Sigmoid colon (tissue), 7 donors: ENCODE results near the gene RIC1. TPM values are rescaled to one million over a fixed set of nuclear protein-coding genes. Genes with fewer than 3 reads are reported as not detected.

Experiments
- DNase-seq: peaks from one replicate; pipeline ENCODE4 v3.0.0-alpha.2; 2019
- H3K27ac ChIP-seq, 4 donors: fragments of 200-600 bp; sonication (generic); one replicate each; pipeline ENCODE4 v1.5.1; 2016 to 2019; ENCODE audit warnings: mild to moderate bottlenecking in 1 of 4
- H3K27me3 ChIP-seq, 3 donors: fragments of 200-600 bp; sonication (generic); one replicate each; pipeline ENCODE4 v1.5.1; 2019; ENCODE audit warnings: mild to moderate bottlenecking in 1 of 3
- H3K36me3 ChIP-seq, 4 donors: fragments of 200-600 bp; sonication (generic); one replicate each; pipeline ENCODE4 v1.5.1; 2016 to 2019
- H3K4me1 ChIP-seq, 4 donors: fragments of 200-600 bp; sonication (generic); one replicate each; pipeline ENCODE4 v1.5.1; 2017 to 2019
- H3K4me3 ChIP-seq, 4 donors: fragments of 200-600 bp; sonication (generic); one replicate each; pipeline ENCODE4 v1.5.1; 2017 to 2019; ENCODE audit warnings: mild to moderate bottlenecking in 2 of 4, moderate library complexity in 1 of 4
- H3K9me3 ChIP-seq, 4 donors: fragments of 200-600 bp in 3 of 4; sonication (generic) in 3 of 4; one replicate each; pipeline versions ENCODE4 v1.5.1 to v1.6.1; 2013 to 2019
- CTCF ChIP-seq, 4 experiments: fragments of 450-650 bp in 3 of 4; fragments of 200-600 bp in 1 of 4; IDR thresholded peaks; one replicate each; pipeline ENCODE4 v1.5.1; 2016 to 2019; ENCODE audit warnings: antibody characterized with exemption in 4 of 4, mild to moderate bottlenecking in 3 of 4, moderate library complexity in 2 of 4
- EP300 ChIP-seq, 4 donors: sonication (generic); formaldehyde crosslinking; IDR thresholded peaks; one replicate each; pipeline ENCODE4 v1.6.1; 2017; ENCODE audit warnings: antibody characterized with exemption in 4 of 4
- POLR2A ChIP-seq, 2 donors: fragments of 450-650 bp; IDR thresholded peaks; one replicate each; pipeline ENCODE4 v1.6.1; 2016; ENCODE audit warnings: antibody characterized with exemption in 2 of 2, mild to moderate bottlenecking in 2 of 2, moderate library complexity in 2 of 2
- POLR2AphosphoS5 ChIP-seq, 4 donors: sonication (generic); formaldehyde crosslinking; IDR thresholded peaks; one replicate each; pipeline ENCODE4 v1.6.1; 2017; ENCODE audit warnings: antibody characterized with exemption in 4 of 4
- WGBS, 2 donors: extraction: QIAGEN DNeasy Blood & Tissue Kit; methylation state at CpG; one replicate each; pipeline ENCODE4 v1.1.7; 2013; 5-methylcytosine and 5-hydroxymethylcytosine counted together
- intact Hi-C: fragments of 100-400 bp; cut with DNase I; formaldehyde crosslinking; loops from one replicate; pipeline ENCODE4 v1.15.1; 2023
- polyA plus RNA-seq, 3 donors: library from polyadenylated mRNA; stranded (reverse); fragments of 200-250 nt; gene quantifications; one replicate each; pipeline ENCODE4 v1.2.3, GENCODE V29; 2013
- total RNA-seq, 4 donors: library from RNA; depleted of rRNA; stranded (reverse); fragments of >200 nt; gene quantifications; one replicate each; pipeline ENCODE4 v1.1.0, GENCODE V29; 2016
- donor health status: healthy with polysubstance abuse.
- donor health status: Bipolar disorder and iron deficiency.
- donor health status: healthy.

The RIC1 gene
- total and polyA plus RNA-seq, 7 donors, result 3.0 to 44.3 (median 29.1) TPM

- H3K36me3 ChIP-seq, result no peaks in the 10 kb centered on the region
- WGBS, 2 donors, result 80 to 87% methylated on average over 7 of the region's 7 CpGs
- intact Hi-C loops, result no loop called here
Observed at GRCh38 chr9:5698810-5699556, 70.1 kb downstream of the RIC1 start.

GRCh38 chr9:5708414-5708813 is 79.5 kb downstream of the RIC1 start:
- TF ChIP-seq CTCF (IDR thresholded peaks at IDR 0.05) (no peak), EP300 (IDR thresholded peaks at IDR 0.05) (no peak), POLR2A (IDR thresholded peaks at IDR 0.05) (no peak), POLR2AphosphoS5 (IDR thresholded peaks at IDR 0.05) (no peak)
- Histone ChIP-seq H3K4me3 (no peak overlapping the region), H3K36me3 (no peaks in the 10 kb centered on the region), H3K27me3 (no peaks in the 10 kb centered on the region), H3K9me3 (peaks cover 0 to 10% (median 2%) of the 10 kb centered on the region in 4 donors), H3K27ac (no peak overlapping the region), H3K4me1 (peaks cover 0 to 7% (median 3%) of the 10 kb centered on the region in 4 donors)
- no peak for DNase-seq
- WGBS, 2 donors, result 97 to 99% methylated on average over 1 of the region's 1 CpG
- intact Hi-C loops, result no loop called here

More at GRCh38 chr9:5698810-5699556, 70.1 kb downstream of the RIC1 start:
- Histone ChIP-seq H3K9me3 (no peaks in the 10 kb centered on the region), H3K4me3 (no peak overlapping the region), H3K4me1 (peaks cover 0 to 25% (median 15%) of the 10 kb centered on the region in 4 donors), H3K27ac (peak overlapping the region in 1 of 4 donors; percentile 50), H3K27me3 (no peaks in the 10 kb centered on the region)
- TF ChIP-seq EP300 (IDR thresholded peaks at IDR 0.05) (no peak), POLR2AphosphoS5 (IDR thresholded peaks at IDR 0.05) (no peak), CTCF (IDR thresholded peaks at IDR 0.05) (no peak), POLR2A (IDR thresholded peaks at IDR 0.05) (no peak)
- no peak for DNase-seq

GRCh38 chr9:5712651-5713390 is 83.9 kb downstream of the RIC1 start:
- peaks cover 0 to 7% (median 3%) of the 10 kb centered on the region in 4 donors for H3K4me1 ChIP-seq
- peaks cover 0 to 32% (median 0%) of the 10 kb centered on the region in 4 donors for H3K36me3 ChIP-seq
- WGBS, 2 donors, result 39 to 71% methylated on average over 4 of the region's 4 CpGs
- H3K9me3 ChIP-seq, result peaks cover 0 to 10% (median 2%) of the 10 kb centered on the region in 4 donors
- no peak overlapping the region for H3K4me3 ChIP-seq
- DNase-seq, result no peak
- H3K27me3 ChIP-seq, result no peaks in the 10 kb centered on the region
- intact Hi-C loops, result loop anchor here (10.0 kb wide), 1 partner anchor 78 kb away; no protein-coding TSS in a partner anchor
- TF ChIP-seq CTCF (IDR thresholded peaks at IDR 0.05) (no peak), EP300 (IDR thresholded peaks at IDR 0.05) (no peak), POLR2AphosphoS5 (IDR thresholded peaks at IDR 0.05) (no peak), POLR2A (IDR thresholded peaks at IDR 0.05) (no peak)
- H3K27ac ChIP-seq, result no peak overlapping the region

GRCh38 chr9:5714501-5715401 is 85.8 kb downstream of the RIC1 start:
- no peak for TF ChIP-seq CTCF (IDR thresholded peaks at IDR 0.05)
- TF ChIP-seq EP300 (IDR thresholded peaks at IDR 0.05), result no peak
- TF ChIP-seq POLR2A (IDR thresholded peaks at IDR 0.05), result no peak
- TF ChIP-seq POLR2AphosphoS5 (IDR thresholded peaks at IDR 0.05), result no peak
- intact Hi-C loops, result loop anchor here (10.0 kb wide), 1 partner anchor 80 kb away; no protein-coding TSS in a partner anchor
- H3K4me1 ChIP-seq, result peaks cover 0 to 15% (median 6%) of the 10 kb centered on the region in 4 donors
- no peaks in the 10 kb centered on the region for H3K27me3 ChIP-seq
- DNase-seq, result no peak
- peaks cover 0 to 32% (median 0%) of the 10 kb centered on the region in 4 donors for H3K36me3 ChIP-seq
- no peak overlapping the region for H3K27ac ChIP-seq
- no peak overlapping the region for H3K4me3 ChIP-seq
- no peaks in the 10 kb centered on the region for H3K9me3 ChIP-seq
- 90 to 95% methylated on average over 4 of the region's 4 CpGs for WGBS, 2 donors
